Measurements from ENCODE around the gene PARD3.

PARD3 gene

GRCh38 chr10:34166823-34167222 lies 648.3 kb downstream of the PARD3 start:
- DNase-seq: no peak

- DNase-seq: no peak
Measured at GRCh38 chr10:34166354-34166753, 648.7 kb downstream of the PARD3 start.

- DNase-seq: no peak
Measured at GRCh38 chr10:34164029-34164428, 651.1 kb downstream of the PARD3 start.

GRCh38 chr10:34163075-34163905 lies 651.8 kb downstream of the PARD3 start:
- DNase-seq: no peak

- no peak for DNase-seq
Measured at GRCh38 chr10:34161777-34162370, 653.2 kb downstream of the PARD3 start.

- DNase-seq: no peak
Measured at GRCh38 chr10:34160595-34160994, 654.5 kb downstream of the PARD3 start.

GRCh38 chr10:34157501-34157900 lies 657.6 kb downstream of the PARD3 start:
- DNase-seq: no peak

- DNase-seq: no peak
Measured at GRCh38 chr10:34156781-34157425, 658.2 kb downstream of the PARD3 start.

- DNase-seq: no peak
Measured at GRCh38 chr10:34155812-34156211, 659.3 kb downstream of the PARD3 start.

- DNase-seq: no peak
Measured at GRCh38 chr10:34154383-34154900, 660.7 kb downstream of the PARD3 start.

- DNase-seq: no peak
Measured at GRCh38 chr10:34153663-34154382, 661.3 kb downstream of the PARD3 start.

- DNase-seq: no peak
Measured at GRCh38 chr10:34152434-34152833, 662.7 kb downstream of the PARD3 start.

- no peak for DNase-seq
Measured at GRCh38 chr10:34151931-34152330, 663.2 kb downstream of the PARD3 start.

GRCh38 chr10:34151481-34151880 lies 663.6 kb downstream of the PARD3 start:
- DNase-seq: no peak

- no peak for DNase-seq
Measured at GRCh38 chr10:34150103-34150502, 665.0 kb downstream of the PARD3 start.

GRCh38 chr10:34148305-34148657 lies 666.8 kb downstream of the PARD3 start:
- no peak for DNase-seq

- DNase-seq: no peak
Measured at GRCh38 chr10:34147641-34148304, 667.3 kb downstream of the PARD3 start.

- no peak for DNase-seq
Measured at GRCh38 chr10:34145715-34146114, 669.4 kb downstream of the PARD3 start.

GRCh38 chr10:34143466-34143865 lies 671.6 kb downstream of the PARD3 start:
- DNase-seq: no peak

- DNase-seq: no peak
Measured at GRCh38 chr10:34141032-34141680, 673.9 kb downstream of the PARD3 start.

- no peak for DNase-seq
Measured at GRCh38 chr10:34139559-34139958, 675.5 kb downstream of the PARD3 start.

- DNase-seq: no peak
Measured at GRCh38 chr10:34137955-34138354, 677.1 kb downstream of the PARD3 start.
